H1 (cell line): ENCODE results near the gene CRABP2. TPM values are rescaled to one million over a fixed set of nuclear protein-coding genes. Genes with fewer than 3 reads are reported as not detected.

Experiments used
- CEBPB ChIP-seq: IDR thresholded peaks from 2 replicates; pipeline ENCODE4 v1.6.1; 2012; ENCODE audit warnings: low read depth, low read length
- EGR1 ChIP-seq: IDR thresholded peaks from 2 replicates; pipeline ENCODE4 v1.6.1; 2011; ENCODE audit warnings: low read depth, low read length, borderline replicate concordance
- KDM4A ChIP-seq: IDR thresholded peaks from one replicate; pipeline ENCODE4 v1.7.1; 2012; ENCODE audit warnings: low read depth, mild to moderate bottlenecking, moderate library complexity, low read length, inconsistent platforms; ENCODE audit not compliant: severe bottlenecking
- PHF8 ChIP-seq: fragments of 200-600 bp; sonication (generic); conservative IDR thresholded peaks from 2 replicates; pipeline ENCODE4 v1.7.1; 2012; ENCODE audit warnings: low read depth, mild to moderate bottlenecking, inconsistent platforms, low read length, moderate library complexity
- RBBP5 ChIP-seq: IDR thresholded peaks from 2 replicates; pipeline ENCODE4 v1.7.1; 2012; ENCODE audit warnings: low read depth, mild to moderate bottlenecking, inconsistent platforms, low read length, moderate library complexity, borderline replicate concordance
- SP2 ChIP-seq: IDR thresholded peaks from 2 replicates; pipeline ENCODE4 v1.6.1; 2012; ENCODE audit warnings: mild to moderate bottlenecking, low read length, inconsistent platforms
- TBP ChIP-seq: IDR thresholded peaks from 2 replicates; pipeline ENCODE4 v1.6.1; 2011; ENCODE audit warnings: low read depth, low read length, improper control_type of control experiment
- polyA plus RNA-seq, 7 experiments: library from polyadenylated mRNA; depleted of rRNA in 3 of 7; stranded (reverse) in 5 of 7; unstranded in 2 of 7; fragments of >200 nt in 5 of 7; fragments of 200-250 nt in 2 of 7; gene quantifications; 1 replicate in 5 of 7; 2 replicates in 1 of 7; 4 replicates in 1 of 7; pipeline versions ENCODE4 v1.2.1 to v1.2.3, GENCODE V29; 2011 to 2013; ENCODE audit warnings: missing spikeins in 2 of 7, mixed read lengths in 2 of 7
- total RNA-seq: library from RNA; stranded (reverse); fragmentation: NEBNext Ultra II Directional; extraction: Animal tissue kit (Norgen Biotek cat#: 25700); gene quantifications from 2 replicates; pipeline ENCODE4 v1.2.1, GENCODE V29; 2021

CRABP2 gene
- total and polyA plus RNA-seq, 2 of the 8 experiments (the other 6 are each of a cell fraction or from before 2014, with no cell fraction given): 69.2 to 119 TPM

DNA sequence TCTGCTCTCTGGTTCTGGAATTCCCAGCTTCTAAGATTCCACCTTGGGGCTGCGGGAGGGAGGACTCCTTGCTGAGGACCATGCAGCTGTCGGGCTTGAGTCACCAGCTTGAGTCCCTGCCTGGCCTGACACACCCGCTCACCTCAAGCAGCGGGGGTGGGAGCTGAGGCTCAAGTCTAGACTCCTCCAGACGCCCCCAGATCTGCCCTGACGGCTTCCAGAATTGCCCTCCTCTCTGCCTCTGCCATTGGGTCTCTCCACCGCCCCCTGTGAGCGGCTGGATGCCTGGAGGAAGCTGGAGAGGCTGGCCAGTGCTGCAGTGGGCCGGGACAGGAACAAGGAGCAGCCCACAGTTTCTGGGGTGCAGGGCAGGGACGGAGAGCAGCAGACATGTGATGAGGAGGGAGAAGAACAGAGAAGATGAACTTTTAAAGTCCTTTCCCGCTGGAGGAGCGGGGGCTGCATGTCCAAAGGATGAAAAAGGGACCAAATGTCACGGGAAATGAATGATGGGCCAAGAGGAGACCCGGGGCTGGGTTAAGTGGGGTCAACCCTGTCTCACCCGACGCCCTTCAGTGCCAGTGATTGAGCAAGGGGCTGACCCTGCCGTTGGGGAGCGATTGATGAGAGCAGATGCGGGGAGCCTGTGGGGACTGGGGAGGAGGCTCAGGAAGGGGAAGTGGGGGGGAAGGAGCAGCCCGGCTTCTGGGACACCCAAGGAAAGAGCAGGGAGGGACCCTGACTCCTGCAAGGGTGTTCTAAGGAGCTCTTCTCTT, 13.5 kb downstream of the CRABP2 start (continued):
- 0 out of 2 replicates have a peak, but pooled peaks have one; percentile 17 for TF ChIP-seq CEBPB
- no peak for TF ChIP-seq SP2
- TF ChIP-seq TBP: peak; percentile 21; the same call in 1 of the 2 replicates
- TF ChIP-seq EGR1: peak; percentile 40; the same call in 1 of the 2 replicates
- TF ChIP-seq PHF8: no peak
- TF ChIP-seq KDM4A: no peak
- 0 out of 2 replicates have a peak, but pooled peaks have one; percentile 28 for TF ChIP-seq RBBP5
